ENCODE data around the gene MED10. TPM values are rescaled to one million over a fixed set of nuclear protein-coding genes. Genes with fewer than 3 reads are reported as not detected.

Gene MED10
- total and polyA plus RNA-seq, 5 experiments from 2014 or later = 70.0 to 108 (median 101) TPM

DNA sequence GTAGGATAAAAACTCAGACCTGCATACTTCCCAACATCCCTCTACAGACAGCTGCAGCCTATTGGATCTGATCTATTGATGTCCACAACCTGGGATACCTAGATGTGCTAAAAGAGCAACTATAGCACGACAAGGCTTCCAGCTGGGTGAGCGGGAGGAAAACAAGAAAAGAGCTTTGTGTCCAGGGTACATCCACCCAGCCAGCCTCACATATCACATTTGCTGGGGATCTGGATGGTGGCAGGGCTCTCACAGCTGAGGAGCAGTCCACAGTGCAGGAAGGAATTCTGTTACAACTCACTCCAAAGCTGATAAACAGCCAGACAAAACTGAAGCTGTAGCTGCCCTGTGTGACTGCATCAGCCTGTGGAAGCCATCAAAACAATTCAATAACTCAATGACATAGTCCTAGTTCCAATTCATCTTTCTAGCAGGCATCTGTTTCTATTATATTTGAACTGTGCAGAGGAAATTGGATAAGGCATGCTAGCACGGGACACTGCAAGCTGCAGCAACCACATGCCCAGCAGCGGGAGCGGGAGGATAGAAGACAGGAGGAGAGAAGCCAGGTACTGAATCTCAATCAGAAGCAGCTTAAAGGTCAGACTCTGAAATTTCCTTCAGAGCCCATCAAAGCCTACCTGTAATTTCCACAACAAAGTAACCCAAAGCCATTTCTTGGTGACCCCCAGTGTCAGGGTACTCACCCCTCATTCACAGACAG, 45.0 kb downstream of the MED10 start:
- H3K4me1 Mint-ChIP-seq = peaks cover 0 to 1% (median 0%) of the 10 kb centered on the region in 4 donors
- no peaks in the 10 kb centered on the region for H3K27me3 Mint-ChIP-seq
- no peak overlapping the region for H3K4me3 Mint-ChIP-seq
- H3K9me3 Mint-ChIP-seq = peaks cover 0 to 28% (median 20%) of the 10 kb centered on the region in 9 donors
- DNase-seq = no peak
- no peak overlapping the region for H3K27ac Mint-ChIP-seq
- POLR2A ChIA-PET = interaction anchor here (1.0 kb wide), 1 partner anchor 45 kb away, joined by 3 read pairs; the partner anchor contains the start of gene MED10
- H3K36me3 Mint-ChIP-seq = peaks cover 25 to 44% (median 38%) of the 10 kb centered on the region in 3 donors
- ATAC-seq = no peak

DNA sequence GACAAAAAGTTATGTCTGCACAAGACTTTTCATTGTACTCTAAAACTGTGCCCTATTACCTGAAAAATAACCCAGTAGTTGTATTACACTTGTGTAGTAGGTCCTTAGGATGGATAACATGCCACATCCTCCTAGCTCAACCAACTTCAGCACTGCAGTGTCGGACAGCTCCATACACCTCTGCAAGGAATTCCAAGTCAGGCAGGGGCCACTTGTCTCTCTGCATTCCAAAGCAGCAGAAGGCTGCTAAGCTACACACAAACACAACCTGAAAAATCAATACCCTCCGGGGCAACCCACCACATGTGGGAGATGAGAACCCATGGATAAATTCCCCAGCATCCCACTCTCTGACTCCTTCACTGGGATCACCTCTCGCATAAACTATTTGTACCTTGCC, 50.2 kb downstream of the MED10 start:
- DNase-seq (no peak), ATAC-seq (no peak)
- H3K4me1 Mint-ChIP-seq = no peaks in the 10 kb centered on the region
- POLR2A ChIA-PET = no interaction called here
- no peak overlapping the region for H3K4me3 Mint-ChIP-seq
- no peaks in the 10 kb centered on the region for H3K27me3 Mint-ChIP-seq
- peaks cover 0 to 32% (median 21%) of the 10 kb centered on the region in 9 donors for H3K9me3 Mint-ChIP-seq
- H3K36me3 Mint-ChIP-seq = peaks cover 19 to 32% (median 29%) of the 10 kb centered on the region in 3 donors
- no peak overlapping the region for H3K27ac Mint-ChIP-seq

DNA sequence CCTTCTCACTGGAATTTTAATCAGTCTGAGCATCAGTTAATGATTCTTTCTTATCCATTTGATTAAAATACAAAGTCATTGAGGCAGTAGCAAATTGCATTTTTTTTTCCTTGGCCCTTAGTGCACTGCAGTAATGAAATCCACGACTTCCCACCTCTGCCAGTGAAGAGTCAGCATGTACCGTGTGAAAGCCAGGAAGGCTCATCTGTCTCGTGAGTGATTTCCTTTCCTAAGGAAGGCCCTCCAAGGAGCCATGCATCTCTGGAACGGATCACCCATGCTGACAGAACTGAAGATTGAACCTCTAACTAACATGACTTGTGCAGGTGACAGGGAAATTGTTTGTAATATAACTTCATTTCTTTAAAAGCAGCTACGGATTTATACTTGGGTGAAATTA, 51.6 kb downstream of the MED10 start:
- H3K4me3 Mint-ChIP-seq = no peak overlapping the region
- POLR2A ChIA-PET = no interaction called here
- H3K27me3 Mint-ChIP-seq = no peaks in the 10 kb centered on the region
- ATAC-seq (no peak), DNase-seq (no peak)
- H3K9me3 Mint-ChIP-seq = peaks cover 0 to 32% (median 20%) of the 10 kb centered on the region in 9 donors
- no peaks in the 10 kb centered on the region for H3K4me1 Mint-ChIP-seq
- H3K36me3 Mint-ChIP-seq = peaks cover 12 to 22% (median 20%) of the 10 kb centered on the region in 3 donors
- H3K27ac Mint-ChIP-seq = no peak overlapping the region

DNA sequence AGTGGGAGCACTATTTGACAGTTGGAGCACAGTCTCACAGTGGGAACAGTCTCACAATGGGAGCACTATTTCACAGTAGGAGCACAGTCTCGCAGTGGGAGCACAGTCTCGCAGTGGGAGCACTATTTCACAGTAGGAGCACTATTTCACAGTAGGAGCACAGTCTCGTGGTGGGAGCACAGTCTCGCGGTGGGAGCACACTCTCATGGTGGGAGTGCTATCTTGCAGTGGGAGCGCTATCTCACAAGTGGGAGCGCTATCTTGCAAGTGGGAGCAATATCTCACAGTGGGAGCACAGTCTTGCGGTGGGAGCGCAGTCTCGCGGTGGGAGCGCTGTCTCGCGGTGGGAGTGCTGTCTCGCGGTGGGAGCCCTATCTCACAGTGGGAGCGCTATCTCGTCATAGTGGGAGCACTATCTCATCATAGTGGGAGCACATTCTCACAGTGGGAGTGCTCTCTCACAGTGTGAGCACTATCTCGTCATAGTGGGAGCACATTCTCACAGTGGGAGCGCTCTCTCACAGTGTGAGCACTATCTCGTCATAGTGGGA, 56.1 kb downstream of the MED10 start:
- POLR2A ChIA-PET = no interaction called here
- H3K4me1 Mint-ChIP-seq = no peaks in the 10 kb centered on the region
- H3K4me3 Mint-ChIP-seq = peak overlapping the region in 1 of 10 donors; percentile 38
- no peak for ATAC-seq
- H3K9me3 Mint-ChIP-seq = peaks cover 0 to 7% (median 3%) of the 10 kb centered on the region in 9 donors
- no peak for DNase-seq
- peaks cover 0 to 7% (median 7%) of the 10 kb centered on the region in 3 donors for H3K36me3 Mint-ChIP-seq
- H3K27me3 Mint-ChIP-seq = no peaks in the 10 kb centered on the region
- no peak overlapping the region for H3K27ac Mint-ChIP-seq

Other genes starting within 250 kb of the MED10 start
- gene UBE2QL1, start 70.3 kb upstream of the MED10 start, total RNA-seq = not detected
- not detected for gene UBE2QL1, start 70.3 kb upstream of the MED10 start, polyA plus RNA-seq

Data from naive thymus-derived CD8-positive, alpha-beta T cell (primary cell).